Measurements from ENCODE around the gene CTAGE15. TPM values are rescaled to one million over a fixed set of nuclear protein-coding genes. Genes with fewer than 3 reads are reported as not detected.
"Not testable (repeated sequence)": the region's sequence is repeated elsewhere in the genome, so short reads cannot be mapped to it uniquely, and the experiment has no call there.

CTAGE15 gene
- total RNA-seq, 2 experiments from 2014 or later = 0.25 to 0.47 TPM

- POLR2A ChIA-PET; H3K27me3 ChIP-seq (ENCODE audit: control insufficient read depth in 1 of 2, insufficient read depth in 2 of 2, low read length in 2 of 2); H3K9me3 ChIP-seq (ENCODE audit: control insufficient read depth in 1 of 2, insufficient read depth in 1 of 2, low read length in 2 of 2); H3K4me3 Mint-ChIP-seq; H3K36me3 ChIP-seq (ENCODE audit: insufficient read depth, low read length); CTCF ChIA-PET; H3K27me3 Mint-ChIP-seq; H3K27ac ChIP-seq (ENCODE audit: low read depth in 1 of 2, low read length in 2 of 2); H3K36me3 Mint-ChIP-seq (ENCODE audit: low read depth); intact Hi-C loops (cut with DNase I, micrococcal nuclease); H3K4me1 Mint-ChIP-seq (ENCODE audit: low read depth); H3K4me1 ChIP-seq (ENCODE audit: insufficient read depth, low read length); H3K4me3 ChIP-seq (ENCODE audit: low read length); H3K27ac Mint-ChIP-seq; DNase-seq; H3K9me3 Mint-ChIP-seq: not testable (repeated sequence)
- ATAC-seq (ENCODE audit: poor library complexity) = peak; percentile 43
Observed at GRCh38 chr7:143622130-143622529, 50.5 kb downstream of the CTAGE15 start.

Other genes starting within 250 kb of the CTAGE15 start
- under 1 TPM in 1 of 2 experiments, not detected in 1; 0.14 TPM for gene FAM131B, start 209.1 kb upstream of the CTAGE15 start, total RNA-seq
- gene ZYX, start 190.5 kb upstream of the CTAGE15 start, total RNA-seq = 100 to 1,000 TPM; 132 to 146 TPM
- 10 to 100 TPM; 16.0 to 19.0 TPM for gene EPHA1, start 162.9 kb upstream of the CTAGE15 start, total RNA-seq
- under 1 TPM; 0.47 to 0.61 TPM for gene TAS2R60, start 128.3 kb upstream of the CTAGE15 start, total RNA-seq
- gene TAS2R41, start 93.9 kb upstream of the CTAGE15 start, total RNA-seq = under 1 TPM; 0.69 to 0.73 TPM
- gene TCAF2, start 49.2 kb downstream of the CTAGE15 start, total RNA-seq = 10 to 100 TPM; 29.6 to 30.2 TPM
- gene CTAGE6, start 185.9 kb downstream of the CTAGE15 start, total RNA-seq = under 1 TPM; 0.11 to 0.34 TPM